Measurements from ENCODE around the gene IFI27. TPM values are rescaled to one million over a fixed set of nuclear protein-coding genes. Genes with fewer than 3 reads are reported as not detected.

The IFI27 gene
- total RNA-seq, 4 donors from 2014 or later: 118 to 502 (median 368) TPM

DNA sequence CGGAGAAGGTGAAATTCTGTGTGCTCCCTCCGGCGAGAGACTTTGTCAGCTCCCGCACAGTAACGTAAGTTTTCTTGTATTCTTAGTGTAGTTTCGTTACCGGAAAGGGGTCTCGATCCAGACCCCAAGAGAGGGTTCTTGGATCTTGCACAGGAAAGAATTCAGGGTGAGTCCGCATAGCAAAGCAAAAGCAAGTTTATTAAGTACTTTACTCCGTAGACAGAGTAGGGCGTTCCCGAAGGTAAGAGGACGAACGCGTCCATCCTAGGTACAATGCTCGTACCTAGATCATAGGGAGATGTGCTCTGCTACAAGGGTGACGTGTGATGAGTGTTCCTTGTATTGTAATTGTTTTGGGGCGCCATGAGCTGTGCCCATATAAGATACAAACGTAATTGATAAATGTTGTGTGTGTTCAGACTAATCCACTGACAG, 29.1 kb upstream of the IFI27 start:
- Histone ChIP-seq H3K27ac (peak overlapping the region; percentile 76 to 98 (median 93)), H3K9me3 (no peaks in the 10 kb centered on the region), H3K4me3 (peak overlapping the region; percentile 76 to 98 (median 86)), H3K27me3 (no peaks in the 10 kb centered on the region), H3K4me1 (peaks cover 0 to 47% (median 33%) of the 10 kb centered on the region in 4 donors), H3K36me3 (peaks cover 0 to 20% (median 0%) of the 10 kb centered on the region in 3 donors)
- WGBS, 2 donors: 0 to 1% methylated on average over 19 of the region's 19 CpGs
- DNase-seq (ENCODE audit: low spot score in 2 of 2): no peak
- TF ChIP-seq EP300 (IDR thresholded peaks at IDR 0.05): no peak
- TF ChIP-seq, protein P1, sequence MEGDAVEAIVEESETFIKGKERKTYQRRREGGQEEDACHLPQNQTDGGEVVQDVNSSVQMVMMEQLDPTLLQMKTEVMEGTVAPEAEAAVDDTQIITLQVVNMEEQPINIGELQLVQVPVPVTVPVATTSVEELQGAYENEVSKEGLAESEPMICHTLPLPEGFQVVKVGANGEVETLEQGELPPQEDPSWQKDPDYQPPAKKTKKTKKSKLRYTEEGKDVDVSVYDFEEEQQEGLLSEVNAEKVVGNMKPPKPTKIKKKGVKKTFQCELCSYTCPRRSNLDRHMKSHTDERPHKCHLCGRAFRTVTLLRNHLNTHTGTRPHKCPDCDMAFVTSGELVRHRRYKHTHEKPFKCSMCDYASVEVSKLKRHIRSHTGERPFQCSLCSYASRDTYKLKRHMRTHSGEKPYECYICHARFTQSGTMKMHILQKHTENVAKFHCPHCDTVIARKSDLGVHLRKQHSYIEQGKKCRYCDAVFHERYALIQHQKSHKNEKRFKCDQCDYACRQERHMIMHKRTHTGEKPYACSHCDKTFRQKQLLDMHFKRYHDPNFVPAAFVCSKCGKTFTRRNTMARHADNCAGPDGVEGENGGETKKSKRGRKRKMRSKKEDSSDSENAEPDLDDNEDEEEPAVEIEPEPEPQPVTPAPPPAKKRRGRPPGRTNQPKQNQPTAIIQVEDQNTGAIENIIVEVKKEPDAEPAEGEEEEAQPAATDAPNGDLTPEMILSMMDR (IDR thresholded peaks at IDR 0.05): no peak
- TF ChIP-seq POLR2A (IDR thresholded peaks at IDR 0.05): no peak

DNA sequence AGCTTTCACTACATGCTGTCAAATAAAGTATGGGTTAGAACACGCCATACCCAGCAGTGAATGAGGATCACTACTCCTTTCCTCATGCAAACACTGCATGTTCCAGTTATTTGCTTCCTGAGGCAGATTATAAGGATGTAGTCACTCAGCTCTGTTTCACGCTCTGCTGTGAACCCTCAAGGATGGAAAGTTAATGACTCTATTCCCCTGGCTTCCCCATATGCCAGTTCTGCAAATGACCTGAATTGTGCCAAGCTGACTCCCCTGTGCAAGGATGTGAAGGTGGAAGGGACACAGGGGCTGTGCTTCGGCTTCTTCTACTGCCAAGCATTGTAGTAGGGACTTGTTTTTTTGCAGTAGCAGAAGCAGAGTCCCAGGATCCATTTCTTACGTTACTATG, 22.6 kb upstream of the IFI27 start:
- no peak overlapping the region for H3K27ac ChIP-seq
- H3K4me1 ChIP-seq: no peaks in the 10 kb centered on the region
- DNase-seq (ENCODE audit: low spot score in 2 of 2): no peak
- TF ChIP-seq, protein P1 (IDR thresholded peaks at IDR 0.05): no peak
- TF ChIP-seq POLR2A (IDR thresholded peaks at IDR 0.05): no peak
- no peak for TF ChIP-seq EP300 (IDR thresholded peaks at IDR 0.05)
- 98 to 99% methylated on average over 4 of the region's 4 CpGs for WGBS, 2 donors
- H3K4me3 ChIP-seq: no peak overlapping the region
- no peaks in the 10 kb centered on the region for H3K36me3 ChIP-seq
- H3K9me3 ChIP-seq: no peaks in the 10 kb centered on the region
- H3K27me3 ChIP-seq: no peaks in the 10 kb centered on the region

DNA sequence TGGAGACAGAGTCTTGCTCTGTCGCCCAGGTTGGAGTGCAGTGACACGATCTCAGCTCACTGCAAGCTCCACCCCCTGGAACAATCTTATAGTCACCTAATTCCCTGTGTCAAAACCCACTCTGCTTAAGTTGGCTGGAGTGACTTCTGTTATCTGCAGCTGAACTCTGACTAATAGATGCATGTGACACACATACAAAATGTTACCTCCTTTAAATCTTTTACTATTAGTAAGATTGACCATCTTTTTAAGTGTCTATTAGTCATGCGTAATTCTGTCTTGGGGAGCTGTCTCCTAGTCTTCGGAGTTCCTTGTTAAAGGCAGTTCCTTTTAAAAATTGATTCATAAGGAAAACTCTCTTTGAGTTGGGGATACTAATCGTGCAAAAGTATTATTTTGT, 22.0 kb upstream of the IFI27 start:
- H3K36me3 ChIP-seq: no peaks in the 10 kb centered on the region
- DNase-seq (ENCODE audit: low spot score in 2 of 2): no peak
- H3K27ac ChIP-seq: no peak overlapping the region
- H3K9me3 ChIP-seq: no peaks in the 10 kb centered on the region
- WGBS, 2 donors: 88 to 94% methylated on average over 5 of the region's 5 CpGs
- H3K27me3 ChIP-seq: no peaks in the 10 kb centered on the region
- TF ChIP-seq, protein P1 (IDR thresholded peaks at IDR 0.05): no peak
- H3K4me1 ChIP-seq: no peaks in the 10 kb centered on the region
- H3K4me3 ChIP-seq: no peak overlapping the region

DNA sequence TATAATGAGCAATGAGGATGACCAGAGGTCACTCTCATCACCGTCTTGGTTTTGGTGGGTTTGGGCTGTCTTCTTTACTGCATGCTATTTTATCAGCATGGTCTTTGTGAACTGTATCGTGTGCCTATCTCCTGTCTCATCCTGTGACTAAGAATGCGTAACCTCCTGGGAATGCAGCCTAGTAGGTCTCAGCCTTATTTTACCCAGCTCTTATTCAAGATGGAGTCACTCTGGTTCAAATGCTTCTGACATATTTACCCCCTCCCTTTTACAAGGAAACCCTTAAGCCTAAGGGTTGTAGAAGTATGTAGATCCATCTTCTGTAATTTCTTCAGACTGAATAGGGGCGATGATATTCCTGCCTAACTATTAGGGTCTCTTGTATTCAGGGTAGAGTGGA, 21.1 kb upstream of the IFI27 start:
- Histone ChIP-seq H3K4me1 (no peaks in the 10 kb centered on the region), H3K27me3 (no peaks in the 10 kb centered on the region), H3K4me3 (no peak overlapping the region), H3K36me3 (no peaks in the 10 kb centered on the region), H3K27ac (no peak overlapping the region), H3K9me3 (no peaks in the 10 kb centered on the region)
- TF ChIP-seq POLR2A (IDR thresholded peaks at IDR 0.05) (no peak), EP300 (IDR thresholded peaks at IDR 0.05) (no peak)
- TF ChIP-seq, protein P1 (IDR thresholded peaks at IDR 0.05): no peak
- DNase-seq (ENCODE audit: low spot score in 2 of 2): no peak
- 92 to 95% methylated on average over 4 of the region's 4 CpGs for WGBS, 2 donors

DNA sequence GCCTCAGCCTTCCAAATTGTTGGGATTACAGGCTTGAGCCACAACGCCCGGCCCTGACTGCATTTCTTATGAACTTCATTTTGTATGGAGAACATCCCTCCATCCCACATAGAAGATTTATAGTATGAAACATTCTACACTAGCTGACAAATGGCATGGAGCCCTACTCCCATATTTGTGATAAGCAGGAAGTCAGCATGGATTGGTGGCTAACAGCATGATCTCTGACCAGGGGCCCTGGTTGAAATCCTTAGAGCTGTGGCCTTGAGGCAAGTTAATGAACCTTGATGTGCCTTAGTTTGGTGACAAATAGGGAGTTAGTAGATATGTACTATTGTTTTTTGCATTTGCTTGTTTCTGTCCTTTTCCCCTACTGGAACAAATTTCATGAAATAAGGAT, 17.1 kb upstream of the IFI27 start:
- Histone ChIP-seq H3K36me3 (peaks cover 0 to 17% (median 0%) of the 10 kb centered on the region in 3 donors), H3K4me1 (no peaks in the 10 kb centered on the region), H3K9me3 (no peaks in the 10 kb centered on the region), H3K27me3 (no peaks in the 10 kb centered on the region), H3K27ac (no peak overlapping the region), H3K4me3 (no peak overlapping the region)
- no peak for TF ChIP-seq POLR2A (IDR thresholded peaks at IDR 0.05)
- TF ChIP-seq EP300 (IDR thresholded peaks at IDR 0.05): no peak
- TF ChIP-seq, protein P1 (IDR thresholded peaks at IDR 0.05): no peak
- no peak for DNase-seq (ENCODE audit: low spot score in 2 of 2)
- WGBS, 2 donors: 92 to 95% methylated on average over 2 of the region's 2 CpGs
